B cell (primary cell): ENCODE results near the gene FCER1G. TPM values are rescaled to one million over a fixed set of nuclear protein-coding genes. Genes with fewer than 3 reads are reported as not detected.
"Not testable (repeated sequence)": the region's sequence is repeated elsewhere in the genome, so short reads cannot be mapped to it uniquely, and the experiment has no call there.

Source experiments
- ATAC-seq: fragments of 200-7000 bp; cut with Tn5 transposase; one replicate; pipeline ENCODE4 v1.10.0; 2021; ENCODE audit warnings: low read depth, mild to moderate bottlenecking, moderate number of reproducible peaks, moderate library complexity
- CTCF ChIA-PET: fragments of 350-600 bp; sonication (Branson Sonifier 250); formaldehyde crosslinking; loops from one replicate; lab custom pipeline; 2021; ENCODE audit warnings: antibody characterized with exemption, inconsistent platforms; lab: Charles Lee
- POLR2A ChIA-PET: fragments of 350-600 bp; sonication (Branson Sonifier 250); formaldehyde crosslinking; loops from one replicate; lab custom pipeline; 2021; ENCODE audit warnings: antibody characterized with exemption; lab: Charles Lee
- DNase-seq: peaks from one replicate; pipeline ENCODE4 v3.0.0; 2013
- H2AFZ ChIP-seq: 2 replicates; pipeline ENCODE4 v1.6.1; 2012; ENCODE audit warnings: mild to moderate bottlenecking, low read depth, low read length; ENCODE audit not compliant: insufficient read depth, poor library complexity, severe bottlenecking
- H3K27ac ChIP-seq, 2 donors: 1 replicate in 1 of 2; 2 replicates in 1 of 2; pipeline ENCODE4 v1.5.1; 2012 to 2013; ENCODE audit warnings: low read length in 2 of 2, mild to moderate bottlenecking in 2 of 2, moderate library complexity in 1 of 2
- H3K27me3 ChIP-seq, 4 experiments: fragments of 200-600 bp in 1 of 4; sonication (generic) in 1 of 4; replicated peaks in 1 of 4; 1 replicate in 2 of 4; 2 replicates in 2 of 4; pipeline versions ENCODE4 v1.6.1 to v1.7.0; 2013 to 2016; ENCODE audit warnings: low read length in 3 of 4, mild to moderate bottlenecking in 2 of 4, mixed read lengths in 1 of 4, moderate library complexity in 1 of 4; ENCODE audit not compliant: insufficient read depth in 4 of 4, control insufficient read depth in 3 of 4; ENCODE audit errors: control extremely low read depth in 1 of 4
- H3K36me3 ChIP-seq, 2 experiments: replicated peaks in 1 of 2; 1 replicate in 1 of 2; 2 replicates in 1 of 2; pipeline versions ENCODE4 v1.6.1 to v1.7.1; 2013; ENCODE audit warnings: low read length in 1 of 2; ENCODE audit not compliant: insufficient read depth in 2 of 2, control insufficient read depth in 1 of 2; ENCODE audit errors: control extremely low read depth in 1 of 2, extremely low read depth in 1 of 2
- H3K4me1 ChIP-seq, 2 donors: fragments of 200-600 bp in 1 of 2; sonication (generic) in 1 of 2; 1 replicate in 1 of 2; 2 replicates in 1 of 2; pipeline versions ENCODE4 v1.5.1 to v1.6.1; 2013 to 2017; ENCODE audit warnings: low read length in 2 of 2; ENCODE audit not compliant: control insufficient read depth in 2 of 2, insufficient read depth in 2 of 2
- H3K4me2 ChIP-seq: replicated peaks from 2 replicates; pipeline ENCODE3; 2012; ENCODE audit warnings: mild to moderate bottlenecking, low read depth, low read length; ENCODE audit not compliant: poor library complexity, severe bottlenecking
- H3K4me3 ChIP-seq, 5 experiments: fragments of 200-600 bp in 1 of 5; sonication (generic) in 1 of 5; 1 replicate in 3 of 5; 2 replicates in 2 of 5; pipeline versions ENCODE4 v1.5.1 to v1.7.0; 2011 to 2016; ENCODE audit warnings: low read length in 4 of 5, mild to moderate bottlenecking in 4 of 5, low read depth in 2 of 5, control low read depth in 1 of 5, moderate library complexity in 1 of 5; ENCODE audit not compliant: insufficient read depth in 1 of 5; ENCODE audit errors: control extremely low read depth in 1 of 5, extremely low read depth in 1 of 5
- H3K79me2 ChIP-seq: fragments of 200-600 bp; sonication (generic); one replicate; pipeline ENCODE4 v1.6.0; 2016; ENCODE audit warnings: low read length; ENCODE audit not compliant: control insufficient read depth, insufficient read depth
- H3K9ac ChIP-seq: fragments of 200-600 bp; sonication (generic); 2 replicates; pipeline ENCODE4 v1.6.1; 2017; ENCODE audit warnings: mild to moderate bottlenecking, low read length, moderate library complexity
- H3K9me3 ChIP-seq, 3 donors: one replicate each; pipeline versions ENCODE4 v1.6.1 to v1.7.1; 2013; ENCODE audit warnings: low read length in 2 of 3; ENCODE audit not compliant: control insufficient read depth in 2 of 3, insufficient read depth in 1 of 3; ENCODE audit errors: control extremely low read depth in 1 of 3
- H4K20me1 ChIP-seq: 2 replicates; pipeline ENCODE4 v1.6.0; 2012; ENCODE audit warnings: mild to moderate bottlenecking, low read length; ENCODE audit not compliant: insufficient read depth, control insufficient read depth, poor library complexity, severe bottlenecking
- H3K27ac Mint-ChIP-seq: one replicate; pipeline ENCODE4 v1.8.0; 2021; ENCODE audit warnings: mixed read lengths
- H3K27me3 Mint-ChIP-seq: one replicate; pipeline ENCODE4 v1.8.0; 2021; ENCODE audit warnings: mixed read lengths
- H3K4me1 Mint-ChIP-seq: one replicate; pipeline ENCODE4 v1.8.0; 2021; ENCODE audit warnings: mixed read lengths
- H3K4me3 Mint-ChIP-seq: one replicate; pipeline ENCODE4 v1.8.0; 2021; ENCODE audit warnings: mixed read lengths
- H3K9me3 Mint-ChIP-seq: one replicate; pipeline ENCODE4 v1.8.0; 2022; ENCODE audit warnings: mixed read lengths; ENCODE audit not compliant: insufficient read depth
- WGBS: methylation state at CpG from one replicate; pipeline ENCODE4 v1.1.5; 2013; ENCODE audit warnings: missing lambda C conversion rate; ENCODE audit not compliant: insufficient coverage; 5-methylcytosine and 5-hydroxymethylcytosine counted together
- intact Hi-C: fragments of 100-400 bp; cut with micrococcal nuclease; formaldehyde crosslinking; loops from one replicate; pipeline ENCODE4 v1.10.0; 2022
- polyA plus RNA-seq: library from polyadenylated mRNA; depleted of rRNA; stranded (reverse); fragments of >200 nt; gene quantifications from 2 replicates; pipeline ENCODE4 v1.2.3, GENCODE V29; 2012
- total RNA-seq, 2 donors: library from RNA; stranded (reverse); fragments of 120-200 nt in 1 of 2; gene quantifications; 1 replicate in 1 of 2; 2 replicates in 1 of 2; pipeline versions ENCODE4 v1.2.3 to v1.2.4, GENCODE V29; 2013 to 2022

The FCER1G gene
- total and polyA plus RNA-seq, 2 donors (not counting 1 experiment from before 2014, with no cell fraction given): 0.76 to 13.6 TPM

GRCh38 chr1:161255955-161256520 is 40.9 kb downstream of the FCER1G start:
- H4K20me1 ChIP-seq, H3K4me2 ChIP-seq, POLR2A ChIA-PET, H2AFZ ChIP-seq, H3K27ac ChIP-seq, H3K36me3 ChIP-seq, H3K4me3 ChIP-seq, intact Hi-C loops, H3K27ac Mint-ChIP-seq, DNase-seq, H3K9me3 Mint-ChIP-seq, CTCF ChIA-PET, H3K4me3 Mint-ChIP-seq, H3K9ac ChIP-seq, ATAC-seq, H3K79me2 ChIP-seq: not testable (repeated sequence)
- peaks cover 27% of the 10 kb centered on the region for H3K4me1 Mint-ChIP-seq
- Histone ChIP-seq H3K4me1 (peaks cover 16 to 18% of the 10 kb centered on the region in 2 donors), H3K9me3 (peaks cover 0 to 26% (median 15%) of the 10 kb centered on the region in 3 donors), H3K27me3 (peaks cover 0 to 49% (median 26%) of the 10 kb centered on the region in 4 experiments)
- no CpG with 5 or more reads among the region's 4 CpGs for WGBS
- peaks cover 57% of the 10 kb centered on the region for H3K27me3 Mint-ChIP-seq

GRCh38 chr1:161257109-161257508 is 42.0 kb downstream of the FCER1G start:
- H3K27ac ChIP-seq, H4K20me1 ChIP-seq, ATAC-seq, H3K9ac ChIP-seq, H2AFZ ChIP-seq, H3K4me2 ChIP-seq, intact Hi-C loops, H3K36me3 ChIP-seq, H3K79me2 ChIP-seq, DNase-seq, H3K4me3 Mint-ChIP-seq, POLR2A ChIA-PET, H3K9me3 Mint-ChIP-seq, H3K4me3 ChIP-seq, H3K27ac Mint-ChIP-seq: not testable (repeated sequence)
- Mint-ChIP-seq H3K27me3 (peaks cover 61% of the 10 kb centered on the region), H3K4me1 (peaks cover 35% of the 10 kb centered on the region)
- peaks cover 0 to 56% (median 32%) of the 10 kb centered on the region in 4 experiments for H3K27me3 ChIP-seq
- WGBS: 96% methylated on average over 2 of the region's 5 CpGs
- peaks cover 0 to 26% (median 15%) of the 10 kb centered on the region in 3 donors for H3K9me3 ChIP-seq
- peaks cover 18 to 22% of the 10 kb centered on the region in 2 donors for H3K4me1 ChIP-seq
- CTCF ChIA-PET: interaction anchor here (1.0 to 1.4 kb wide), 3 partner anchors 27 to 110 kb away, joined by 3 to 4 read pairs (median 3); partner anchors contain the start of genes CFAP126 and TOMM40L
